Erythroblast (primary cell): Measurements from ENCODE around the gene PROX2.

Source experiments
- GATA1 ChIP-seq: IDR thresholded peaks from 2 replicates; pipeline ENCODE4 v1.6.1; 2011; ENCODE audit warnings: low read depth, mild to moderate bottlenecking, control low read depth, low read length, moderate library complexity
- POLR2A ChIP-seq: IDR thresholded peaks from 2 replicates; pipeline ENCODE4 v1.6.1; 2011; ENCODE audit warnings: mild to moderate bottlenecking, low read length

DNA sequence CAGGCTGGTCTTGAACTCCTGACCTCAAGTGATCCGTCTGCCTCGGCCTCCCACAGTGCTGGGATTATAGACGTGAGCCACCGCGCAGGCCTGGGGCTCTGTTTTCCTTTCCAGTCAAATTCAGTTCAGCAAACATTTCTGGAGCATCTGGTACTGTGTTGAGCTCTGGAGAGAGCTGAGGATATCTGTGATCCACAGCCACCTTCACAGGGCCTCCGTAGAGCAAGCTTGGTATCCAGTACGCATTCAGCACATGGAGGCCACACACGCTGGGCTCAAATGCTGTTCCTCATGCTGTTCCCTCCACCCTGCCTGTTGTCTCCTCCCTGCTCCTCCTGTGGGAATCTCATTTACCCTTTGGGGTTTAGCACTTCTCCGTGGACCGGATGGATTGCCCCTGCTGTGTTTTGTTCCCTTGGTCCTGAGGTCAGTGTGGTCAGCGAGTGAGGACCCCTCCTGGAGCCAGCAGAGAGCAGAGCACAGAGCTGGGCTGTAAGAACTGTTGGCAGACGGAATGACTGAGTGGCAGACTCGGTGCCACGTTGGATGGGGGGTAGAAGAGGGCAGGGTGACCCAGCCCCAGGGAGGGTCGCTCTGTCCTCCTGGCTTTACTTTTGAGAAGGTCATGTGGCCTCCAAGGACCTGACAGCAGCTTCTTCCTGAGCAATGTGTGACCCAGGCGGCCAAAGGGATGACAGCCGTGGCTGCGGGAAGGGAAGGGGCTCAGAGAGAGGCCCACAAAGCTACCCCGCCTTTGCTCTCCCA, 46.2 kb upstream of the PROX2 start:
- TF ChIP-seq GATA1 (no peak), POLR2A (no peak)
